Bronchus fibroblast of lung (primary cell): Measurements from ENCODE around the gene TMEM63C. TPM values are rescaled to one million over a fixed set of nuclear protein-coding genes. Genes with fewer than 3 reads are reported as not detected.

Experiments
- total RNA-seq: library from RNA; depleted of rRNA; stranded (reverse); fragments of >200 nt; gene quantifications from 2 replicates; pipeline ENCODE4 v1.2.3, GENCODE V29; 2015

The TMEM63C gene, protein sequence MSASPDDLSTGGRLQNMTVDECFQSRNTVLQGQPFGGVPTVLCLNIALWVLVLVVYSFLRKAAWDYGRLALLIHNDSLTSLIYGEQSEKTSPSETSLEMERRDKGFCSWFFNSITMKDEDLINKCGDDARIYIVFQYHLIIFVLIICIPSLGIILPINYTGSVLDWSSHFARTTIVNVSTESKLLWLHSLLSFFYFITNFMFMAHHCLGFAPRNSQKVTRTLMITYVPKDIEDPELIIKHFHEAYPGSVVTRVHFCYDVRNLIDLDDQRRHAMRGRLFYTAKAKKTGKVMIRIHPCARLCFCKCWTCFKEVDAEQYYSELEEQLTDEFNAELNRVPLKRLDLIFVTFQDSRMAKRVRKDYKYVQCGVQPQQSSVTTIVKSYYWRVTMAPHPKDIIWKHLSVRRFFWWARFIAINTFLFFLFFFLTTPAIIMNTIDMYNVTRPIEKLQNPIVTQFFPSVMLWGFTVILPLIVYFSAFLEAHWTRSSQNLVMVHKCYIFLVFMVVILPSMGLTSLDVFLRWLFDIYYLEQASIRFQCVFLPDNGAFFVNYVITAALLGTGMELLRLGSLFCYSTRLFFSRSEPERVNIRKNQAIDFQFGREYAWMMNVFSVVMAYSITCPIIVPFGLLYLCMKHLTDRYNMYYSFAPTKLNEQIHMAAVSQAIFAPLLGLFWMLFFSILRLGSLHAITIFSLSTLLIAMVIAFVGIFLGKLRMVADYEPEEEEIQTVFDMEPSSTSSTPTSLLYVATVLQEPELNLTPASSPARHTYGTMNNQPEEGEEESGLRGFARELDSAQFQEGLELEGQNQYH
- total RNA-seq = not detected in 2 replicates

DNA sequence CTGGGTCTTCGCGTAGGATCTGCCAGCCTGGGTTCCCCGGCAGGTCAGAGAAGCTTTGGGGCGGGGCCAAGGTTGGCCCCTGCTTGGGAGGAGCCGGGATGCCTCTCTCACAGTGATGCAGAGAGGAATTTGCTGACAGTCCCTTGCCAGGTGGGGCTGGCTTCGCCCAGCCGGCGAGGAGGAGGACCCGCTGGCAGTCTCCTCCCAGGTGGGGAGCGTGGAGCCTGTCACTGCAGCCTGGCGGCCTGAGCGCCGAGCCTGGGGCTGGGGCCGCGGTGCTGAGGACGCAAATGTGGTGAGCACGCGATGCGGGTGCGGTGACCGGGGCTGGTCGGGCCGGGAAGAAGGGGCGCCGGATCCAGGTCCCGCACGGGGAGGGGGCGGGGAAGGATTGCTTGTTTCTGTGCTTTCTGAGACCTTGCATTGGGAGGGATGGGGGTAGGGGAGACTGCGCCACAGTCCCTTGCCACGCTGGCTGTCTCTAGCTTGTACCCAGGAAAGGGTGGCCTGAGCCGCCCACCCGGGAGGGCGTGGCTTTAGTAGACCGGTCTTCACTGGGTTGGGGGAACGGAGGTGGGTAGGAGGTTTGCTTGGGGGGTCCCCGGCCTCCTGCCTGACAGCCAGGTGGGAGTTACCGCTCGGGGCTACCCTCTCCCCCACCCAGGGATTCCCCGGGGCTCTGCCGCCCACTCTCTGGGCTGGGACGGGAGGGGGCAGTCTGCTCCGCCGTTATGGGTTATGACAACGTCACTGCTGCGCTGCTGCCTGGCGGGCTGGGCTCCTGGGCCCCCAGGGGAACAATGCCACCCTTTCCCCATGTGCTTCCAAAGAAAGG, at the start of gene TMEM63C:
TMEM63C (plus strand) TSS at position 196 of the 835 bp plus-strand sequence. CDS start 37,016 bp downstream, outside the sequence.

DNA sequence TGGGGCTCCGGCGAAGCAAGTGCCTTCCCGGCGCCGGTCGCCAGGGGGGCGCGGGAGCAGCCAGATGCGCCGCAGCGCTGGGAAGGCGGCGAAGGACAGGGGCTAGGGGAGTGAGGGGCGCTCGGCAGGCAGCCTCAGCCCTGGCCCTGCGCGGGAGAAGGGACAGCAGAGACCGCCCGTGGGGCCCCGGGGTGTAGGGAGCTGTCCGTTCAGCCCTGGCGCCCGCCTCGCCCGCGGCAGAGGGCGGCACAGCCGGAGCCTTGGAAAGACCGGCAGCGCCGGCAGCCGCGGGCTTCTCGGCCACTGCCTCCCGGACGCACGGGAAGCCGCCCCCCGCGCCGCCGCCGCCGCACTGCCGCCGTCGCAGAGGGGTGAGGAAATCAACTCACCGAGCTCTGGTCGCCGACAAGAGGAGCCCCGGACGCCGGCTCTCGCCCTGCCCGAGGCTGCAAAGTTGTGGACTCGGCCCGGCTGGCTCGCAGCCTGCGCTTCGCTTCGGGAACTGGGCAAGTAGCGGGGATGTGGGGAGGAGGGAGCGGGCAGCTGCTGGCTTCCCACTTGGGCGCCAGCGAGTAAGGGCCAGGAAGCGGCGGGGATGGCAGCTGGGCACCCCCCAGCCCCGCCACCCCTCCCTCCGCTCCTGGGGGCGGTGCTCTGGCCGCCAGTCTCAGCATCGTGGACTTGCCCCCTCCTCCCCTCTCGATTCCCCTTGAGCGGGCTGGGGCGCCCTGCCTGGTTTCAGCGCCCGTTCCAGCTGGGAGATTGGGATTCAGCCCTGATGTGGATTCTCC, 40.2 kb upstream of the TMEM63C start, which contains the start of gene ZDHHC22:
ZDHHC22 (minus strand) TSS at position 578 of the 791 bp plus-strand sequence. CDS start 2,053 bp downstream, outside the sequence.

DNA sequence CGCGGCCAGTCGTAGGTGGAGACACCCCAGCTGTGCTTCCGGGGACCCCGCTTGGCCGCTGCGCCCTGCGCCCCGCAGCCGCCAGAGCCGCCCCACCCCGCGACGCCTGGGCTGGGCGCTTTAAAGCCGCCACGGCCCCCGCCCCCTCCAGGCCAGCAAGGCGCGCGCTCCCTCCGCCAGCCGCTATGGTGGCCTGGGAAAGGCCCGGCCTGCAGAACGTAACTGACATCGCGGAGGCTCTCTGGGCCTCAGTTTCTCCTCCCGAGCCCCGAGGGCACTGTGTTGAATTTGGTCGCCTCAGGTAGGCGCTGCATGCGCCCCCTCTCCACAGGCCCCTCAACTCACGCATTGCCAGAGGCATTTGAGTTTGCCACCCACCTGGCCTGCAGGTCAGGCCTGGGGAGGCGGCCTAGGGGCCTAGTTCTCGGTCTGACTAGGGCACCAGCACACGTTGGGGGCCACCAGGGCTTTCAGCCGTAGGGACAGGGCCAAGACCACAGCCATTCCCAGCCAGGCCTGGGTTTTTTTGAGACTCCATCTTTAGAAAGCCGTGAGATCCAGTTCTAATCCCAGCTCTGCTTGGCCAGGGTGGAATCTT, 89.6 kb downstream of the TMEM63C start, which contains the start of gene NGB:
NGB (minus strand) TSS at position 94 of the 598 bp plus-strand sequence. CDS start 269 bp downstream, outside the sequence.

Other genes starting within 250 kb of the TMEM63C start
- 28.6 and 29.9 TPM in 2 replicates for gene IRF2BPL, start 153.1 kb upstream of the TMEM63C start, total RNA-seq
- 5.9 and 6.8 TPM in 2 replicates for gene CIPC, start 83.5 kb upstream of the TMEM63C start, total RNA-seq
- gene ZDHHC22, start 40.0 kb upstream of the TMEM63C start, total RNA-seq = not detected in 2 replicates
- not detected in 2 replicates for gene NGB, start 89.4 kb downstream of the TMEM63C start, total RNA-seq
- gene POMT2, start 139.1 kb downstream of the TMEM63C start, total RNA-seq = 10.3 and 13.1 TPM in 2 replicates
- 31.8 and 34.8 TPM in 2 replicates for gene GSTZ1, start 139.2 kb downstream of the TMEM63C start, total RNA-seq
- 3.9 and 5.0 TPM in 2 replicates for gene TMED8, start 195.3 kb downstream of the TMEM63C start, total RNA-seq
- 0.45 and 1.0 TPM in 2 replicates for gene SAMD15, start 195.6 kb downstream of the TMEM63C start, total RNA-seq
- gene NOXRED1, start 241.7 kb downstream of the TMEM63C start, total RNA-seq = not detected in 2 replicates